HepG2 (cell line): ENCODE data around the gene FAM83G. TPM values are rescaled to one million over a fixed set of nuclear protein-coding genes. Genes with fewer than 3 reads are reported as not detected.

Source experiments
- ESRRA ChIP-seq: sonication (generic); formaldehyde crosslinking; IDR thresholded peaks from 2 replicates; pipeline ENCODE4 v1.5.1; 2020; ENCODE audit warnings: mild to moderate bottlenecking, low read depth, missing genetic modification reagents
- IKZF5 ChIP-seq: IDR thresholded peaks from 2 replicates; pipeline ENCODE4 v1.6.1; 2018; ENCODE audit warnings: missing genetic modification reagents, mild to moderate bottlenecking, missing compliant biosample characterization
- KLF16 ChIP-seq, 2 experiments: sonication (generic) in 1 of 2; formaldehyde crosslinking in 1 of 2; IDR thresholded peaks; 2 replicates each; pipeline versions ENCODE4 v1.6.1 to v1.8.0; 2016 to 2023; ENCODE audit warnings: missing genetic modification reagents in 2 of 2, missing compliant biosample characterization in 1 of 2
- MAZ ChIP-seq, 2 experiments: sonication (generic) in 1 of 2; formaldehyde crosslinking in 1 of 2; IDR thresholded peaks; 2 replicates each; pipeline versions ENCODE4 v1.5.0 to v1.6.1; 2012 to 2020; ENCODE audit warnings: low read depth in 2 of 2, mild to moderate bottlenecking in 2 of 2, borderline replicate concordance in 1 of 2, improper control_type of control experiment in 1 of 2, low read length in 1 of 2, missing genetic modification reagents in 1 of 2, moderate library complexity in 1 of 2
- MLX ChIP-seq: IDR thresholded peaks from 2 replicates; pipeline ENCODE4 v1.6.1; 2016
- PLSCR1 ChIP-seq: sonication (generic); formaldehyde crosslinking; IDR thresholded peaks from 2 replicates; pipeline ENCODE4 v1.5.0; 2020; ENCODE audit warnings: missing genetic modification reagents, mild to moderate bottlenecking, borderline replicate concordance
- RARA ChIP-seq: IDR thresholded peaks from 2 replicates; pipeline ENCODE4 v1.6.1; 2016; ENCODE audit warnings: missing genetic modification reagents, missing compliant biosample characterization
- RXRB ChIP-seq: IDR thresholded peaks from 2 replicates; pipeline ENCODE4 v1.6.1; 2016; ENCODE audit warnings: borderline replicate concordance, missing genetic modification reagents, missing compliant biosample characterization
- SAP130 ChIP-seq: IDR thresholded peaks from 2 replicates; pipeline ENCODE4 v1.6.1; 2016; ENCODE audit warnings: low read depth
- SRY ChIP-seq: sonication (generic); formaldehyde crosslinking; IDR thresholded peaks from 2 replicates; pipeline ENCODE4 v1.8.0; 2022; ENCODE audit warnings: mild to moderate bottlenecking, missing genetic modification reagents
- TBL1XR1 ChIP-seq: fragments of 150-350 bp; IDR thresholded peaks from 2 replicates; pipeline ENCODE4 v1.6.1; 2014; ENCODE audit warnings: borderline replicate concordance, low read length; ENCODE audit not compliant: partially characterized antibody
- TBX3 ChIP-seq: fragments of 450-650 bp; IDR thresholded peaks from 2 replicates; pipeline ENCODE4 v1.6.1; 2017; ENCODE audit warnings: antibody characterized with exemption, mild to moderate bottlenecking, inconsistent platforms, borderline replicate concordance
- THAP11 ChIP-seq: IDR thresholded peaks from 2 replicates; pipeline ENCODE4 v1.6.1; 2016; ENCODE audit warnings: missing biosample characterization, missing genetic modification reagents
- YY1 ChIP-seq: IDR thresholded peaks from 2 replicates; pipeline ENCODE4 v1.6.1; 2011; ENCODE audit warnings: low read length, low read depth, moderate library complexity, mild to moderate bottlenecking; ENCODE audit not compliant: insufficient read depth, insufficient replicate concordance
- ZFP37 ChIP-seq: sonication (generic); formaldehyde crosslinking; IDR thresholded peaks from 2 replicates; pipeline ENCODE4 v1.4.0; 2020; ENCODE audit warnings: missing genetic modification reagents, borderline replicate concordance
- ZHX2 ChIP-seq, 2 experiments: sonication (generic) in 1 of 2; formaldehyde crosslinking in 1 of 2; IDR thresholded peaks; 2 replicates each; pipeline versions ENCODE4 v1.6.1 to v1.9.0; 2014 to 2022; ENCODE audit warnings: antibody characterized with exemption in 1 of 2, borderline replicate concordance in 1 of 2, inconsistent platforms in 1 of 2, low read depth in 1 of 2, missing genetic modification reagents in 1 of 2
- polyA plus RNA-seq, 8 experiments: library from polyadenylated mRNA; depleted of rRNA in 3 of 8; stranded (reverse) in 7 of 8; unstranded in 1 of 8; fragments of >200 nt; fragmentation: Illumina TruSeq in 4 of 8; extraction: Trizol in 4 of 8; gene quantifications; 2 replicates each; pipeline versions ENCODE4 v1.2.1 to v1.2.3, GENCODE V29; 2011 to 2016; ENCODE audit warnings: low read depth in 4 of 8, missing spikeins in 1 of 8, mixed read lengths in 1 of 8; ENCODE audit not compliant: insufficient read depth in 1 of 8
- total RNA-seq, 5 experiments: library from RNA; depleted of rRNA; stranded (reverse); fragments of >200 nt; fragmentation: Illumina TruSeq; extraction: Trizol; gene quantifications; 2 replicates each; pipeline ENCODE4 v1.2.3, GENCODE V29; 2016; ENCODE audit warnings: low read depth in 1 of 5

Gene FAM83G
- total and polyA plus RNA-seq, 2 of the 13 experiments (the other 11 are each of a cell fraction or from before 2014, with no cell fraction given): 13.7 to 18.6 TPM

GRCh38 chr17:19005789-19006430 lies 1.3 kb upstream of the FAM83G start (continued):
- TF ChIP-seq ZHX2 (IDR thresholded peaks at IDR 0.05; ENCODE audit: low read depth) (0 out of 2 replicates have a peak, but pooled peaks have one; percentile 45), ZHX2 (CRISPR knock-in tag; IDR thresholded peaks at IDR 0.05; ENCODE audit: borderline replicate concordance) (no peak), RXRB (CRISPR knock-in tag) (peak; percentile 88), RARA (CRISPR knock-in tag) (peak; percentile 95), TBL1XR1 (peak; percentile 53), KLF16 (CRISPR knock-in tag; IDR thresholded peaks at IDR 0.05) (peak in 1 of 2 experiments; percentile 28; a peak in 1 of 4 replicates), IKZF5 (peak; percentile 98), YY1 (peak; percentile 17), SAP130 (CRISPR knock-in tag) (peak; percentile 82), THAP11 (CRISPR knock-in tag) (peak; percentile 68; the same call in 1 of the 2 replicates), SRY (CRISPR knock-in tag) (no peak), ZFP37 (CRISPR knock-in tag) (0 out of 2 replicates have a peak, but pooled peaks have one; percentile 40), MLX (CRISPR knock-in tag) (peak; percentile 20; the same call in 1 of the 2 replicates), ESRRA (CRISPR knock-in tag) (0 out of 2 replicates have a peak, but pooled peaks have one; percentile 16), TBX3 (peak; percentile 35; the same call in 1 of the 2 replicates), PLSCR1 (CRISPR knock-in tag) (no peak), MAZ (IDR thresholded peaks at IDR 0.05; ENCODE audit: borderline replicate concordance, low read depth, low read length) (no peak), MAZ (CRISPR knock-in tag; IDR thresholded peaks at IDR 0.05; ENCODE audit: low read depth) (0 out of 2 replicates have a peak, but pooled peaks have one; percentile 39)
